Ovary (tissue), 3 donors: ENCODE results near the gene CNTN5.

Experiments used
- CTCF ChIP-seq, 3 donors: fragments of 450-650 bp in 2 of 3; fragments of 200-600 bp in 1 of 3; IDR thresholded peaks; one replicate each; pipeline versions ENCODE4 v1.5.1 to v1.8.0; 2016 to 2022; ENCODE audit warnings: antibody characterized with exemption in 3 of 3, mild to moderate bottlenecking in 1 of 3
- EP300 ChIP-seq: sonication (generic); formaldehyde crosslinking; IDR thresholded peaks from one replicate; pipeline ENCODE4 v1.6.1; 2017; ENCODE audit warnings: antibody characterized with exemption
- POLR2A ChIP-seq: fragments of 450-650 bp; IDR thresholded peaks from one replicate; pipeline ENCODE4 v1.6.1; 2017; ENCODE audit warnings: antibody characterized with exemption, mild to moderate bottlenecking, moderate library complexity
- donor health status: DM: no; HTN: no; CAD: no.

GRCh38 chr11:99818991-99819390, 798.2 kb downstream of the CNTN5 start:
- TF ChIP-seq CTCF (IDR thresholded peaks at IDR 0.05) = no peak
- TF ChIP-seq POLR2A = no peak
- TF ChIP-seq EP300 = no peak
